K562 (cell line): ENCODE results near the gene NFKBIA. TPM values are rescaled to one million over a fixed set of nuclear protein-coding genes. Genes with fewer than 3 reads are reported as not detected.

Experiments used
- CBX1 ChIP-seq: sonication (generic); IDR thresholded peaks from 2 replicates; pipeline ENCODE4 v1.6.1; 2016; ENCODE audit warnings: antibody characterized with exemption, low read depth, mild to moderate bottlenecking
- NUFIP1 ChIP-seq: fragments of 450-650 bp; IDR thresholded peaks from 2 replicates; pipeline ENCODE4 v1.6.1; 2018; ENCODE audit not compliant: partially characterized antibody
- TCF15 ChIP-seq: fragments of 250-450 bp; sonication (Bioruptor Pico); IDR thresholded peaks from 2 replicates; pipeline ENCODE4 v1.8.0; 2022; ENCODE audit warnings: moderate library complexity, mild to moderate bottlenecking, inconsistent platforms
- THAP12 ChIP-seq: fragments of 250-450 bp; sonication (Bioruptor Pico); IDR thresholded peaks from 2 replicates; pipeline ENCODE4 v1.9.0; 2021; ENCODE audit warnings: mild to moderate bottlenecking, inconsistent platforms
- TSC22D4 ChIP-seq: fragments of 450-650 bp; IDR thresholded peaks from 2 replicates; pipeline ENCODE4 v1.6.1; 2016; ENCODE audit warnings: missing genetic modification characterization, missing biosample characterization, control low read depth
- ZNF124 ChIP-seq: sonication (generic); formaldehyde crosslinking; IDR thresholded peaks from 2 replicates; pipeline ENCODE4 v1.8.1; 2022; ENCODE audit warnings: missing genetic modification reagents
- polyA plus RNA-seq, 8 experiments: library from polyadenylated mRNA; depleted of rRNA in 4 of 8; stranded (reverse) in 5 of 8; unstranded in 3 of 8; fragments of >200 nt; fragmentation: Nextera tagmentation in 2 of 8; fragmentation: Illumina TruSeq in 1 of 8; extraction: Ambion mirVana in 2 of 8; extraction: Trizol in 1 of 8; gene quantifications; 2 replicates each; pipeline versions ENCODE4 v1.2.1 to v1.2.3, GENCODE V29; 2011 to 2014; ENCODE audit warnings: inconsistent platforms in 1 of 8, missing spikeins in 1 of 8
- total RNA-seq, 7 experiments: library from RNA; depleted of rRNA in 6 of 7; stranded (reverse); fragments of >200 nt in 6 of 7; fragmentation: Illumina TruSeq in 2 of 7; extraction: Trizol in 2 of 7; gene quantifications; 2 replicates each; pipeline versions ENCODE4 v1.2.1 to v1.2.3, GENCODE V29; 2011 to 2021; ENCODE audit warnings: low replicate concordance in 1 of 7
- TF ChIP-seq, protein P1 (sequence below), 3 experiments: fragments of 200-800 bp in 1 of 3; fragments of 250-450 bp in 1 of 3; fragments of 450-650 bp in 1 of 3; sonication (Bioruptor Pico) in 1 of 3; sonication (Bioruptor generic) in 1 of 3; formaldehyde crosslinking in 1 of 3; IDR thresholded peaks; 2 replicates each; pipeline versions ENCODE4 v1.6.1 to v1.8.0; 2016 to 2022; ENCODE audit warnings: mild to moderate bottlenecking in 2 of 3, missing genetic modification characterization in 2 of 3, missing compliant biosample characterization in 1 of 3, moderate library complexity in 1 of 3

Gene NFKBIA
- total and polyA plus RNA-seq, 9 of the 15 experiments (the other 6 are each of a cell fraction or from before 2014, with no cell fraction given), result 6.9 to 31.8 (median 18.2) TPM

DNA sequence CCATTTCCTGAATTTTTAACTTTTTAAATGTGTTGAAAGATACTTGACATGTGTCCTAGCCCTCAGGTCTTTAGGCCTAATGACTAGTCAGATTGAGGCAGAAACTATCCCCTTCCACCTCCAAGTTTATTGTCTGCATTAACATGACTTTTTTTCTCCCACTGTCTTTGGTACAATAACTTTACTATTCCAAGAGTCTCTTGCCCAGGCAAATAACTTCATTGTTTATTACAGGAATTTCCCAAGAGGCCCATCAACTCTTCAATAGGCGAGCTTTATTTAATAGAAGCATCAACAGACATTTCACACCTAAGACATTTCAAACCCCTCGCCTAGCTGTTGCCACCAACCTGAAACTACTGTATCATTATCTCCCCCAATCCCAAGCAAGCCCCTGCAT, 10.7 kb downstream of the NFKBIA start (continued):
- no peak for TF ChIP-seq THAP12
- TF ChIP-seq TSC22D4 (tag), result no peak
- no peak for TF ChIP-seq NUFIP1
- no peak for TF ChIP-seq TCF15
- TF ChIP-seq, protein P1, sequence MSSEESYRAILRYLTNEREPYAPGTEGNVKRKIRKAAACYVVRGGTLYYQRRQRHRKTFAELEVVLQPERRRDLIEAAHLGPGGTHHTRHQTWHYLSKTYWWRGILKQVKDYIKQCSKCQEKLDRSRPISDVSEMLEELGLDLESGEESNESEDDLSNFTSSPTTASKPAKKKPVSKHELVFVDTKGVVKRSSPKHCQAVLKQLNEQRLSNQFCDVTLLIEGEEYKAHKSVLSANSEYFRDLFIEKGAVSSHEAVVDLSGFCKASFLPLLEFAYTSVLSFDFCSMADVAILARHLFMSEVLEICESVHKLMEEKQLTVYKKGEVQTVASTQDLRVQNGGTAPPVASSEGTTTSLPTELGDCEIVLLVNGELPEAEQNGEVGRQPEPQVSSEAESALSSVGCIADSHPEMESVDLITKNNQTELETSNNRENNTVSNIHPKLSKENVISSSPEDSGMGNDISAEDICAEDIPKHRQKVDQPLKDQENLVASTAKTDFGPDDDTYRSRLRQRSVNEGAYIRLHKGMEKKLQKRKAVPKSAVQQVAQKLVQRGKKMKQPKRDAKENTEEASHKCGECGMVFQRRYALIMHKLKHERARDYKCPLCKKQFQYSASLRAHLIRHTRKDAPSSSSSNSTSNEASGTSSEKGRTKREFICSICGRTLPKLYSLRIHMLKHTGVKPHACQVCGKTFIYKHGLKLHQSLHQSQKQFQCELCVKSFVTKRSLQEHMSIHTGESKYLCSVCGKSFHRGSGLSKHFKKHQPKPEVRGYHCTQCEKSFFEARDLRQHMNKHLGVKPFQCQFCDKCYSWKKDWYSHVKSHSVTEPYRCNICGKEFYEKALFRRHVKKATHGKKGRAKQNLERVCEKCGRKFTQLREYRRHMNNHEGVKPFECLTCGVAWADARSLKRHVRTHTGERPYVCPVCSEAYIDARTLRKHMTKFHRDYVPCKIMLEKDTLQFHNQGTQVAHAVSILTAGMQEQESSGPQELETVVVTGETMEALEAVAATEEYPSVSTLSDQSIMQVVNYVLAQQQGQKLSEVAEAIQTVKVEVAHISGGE (CRISPR knock-in tag; IDR thresholded peaks at IDR 0.05), result no peak
- TF ChIP-seq CBX1, result no peak
- TF ChIP-seq ZNF124 (CRISPR knock-in tag), result no peak
